GM12801 (cell line): ENCODE data around the gene QKI.

Source experiments
- CTCF ChIP-seq: IDR thresholded peaks from one replicate; pipeline ENCODE4 v1.5.1; 2011; ENCODE audit warnings: control low read depth; ENCODE audit not compliant: insufficient read length; ENCODE audit errors: extremely low read depth

QKI gene

GRCh38 chr6:163463180-163463579, 48.7 kb downstream of the QKI start:
- TF ChIP-seq CTCF: no peak

GRCh38 chr6:163463795-163464194, 49.3 kb downstream of the QKI start:
- no peak for TF ChIP-seq CTCF

- no peak for TF ChIP-seq CTCF
Measured at GRCh38 chr6:163466839-163467390, 52.4 kb downstream of the QKI start.

- no peak for TF ChIP-seq CTCF
Measured at GRCh38 chr6:163468738-163469137, 54.2 kb downstream of the QKI start.

- no peak for TF ChIP-seq CTCF
Measured at GRCh38 chr6:163469459-163469985, 55.0 kb downstream of the QKI start.

GRCh38 chr6:163470611-163471010, 56.1 kb downstream of the QKI start:
- no peak for TF ChIP-seq CTCF

- TF ChIP-seq CTCF: no peak
Measured at GRCh38 chr6:163474581-163474980, 60.1 kb downstream of the QKI start.
